ENCODE measurements around the gene CORO1C. TPM values are rescaled to one million over a fixed set of nuclear protein-coding genes. Genes with fewer than 3 reads are reported as not detected.

Gene CORO1C
- total and polyA plus RNA-seq, 9 of the 15 experiments (the other 6 are each of a cell fraction or from before 2014, with no cell fraction given), result 55.2 to 280 (median 150) TPM

DNA sequence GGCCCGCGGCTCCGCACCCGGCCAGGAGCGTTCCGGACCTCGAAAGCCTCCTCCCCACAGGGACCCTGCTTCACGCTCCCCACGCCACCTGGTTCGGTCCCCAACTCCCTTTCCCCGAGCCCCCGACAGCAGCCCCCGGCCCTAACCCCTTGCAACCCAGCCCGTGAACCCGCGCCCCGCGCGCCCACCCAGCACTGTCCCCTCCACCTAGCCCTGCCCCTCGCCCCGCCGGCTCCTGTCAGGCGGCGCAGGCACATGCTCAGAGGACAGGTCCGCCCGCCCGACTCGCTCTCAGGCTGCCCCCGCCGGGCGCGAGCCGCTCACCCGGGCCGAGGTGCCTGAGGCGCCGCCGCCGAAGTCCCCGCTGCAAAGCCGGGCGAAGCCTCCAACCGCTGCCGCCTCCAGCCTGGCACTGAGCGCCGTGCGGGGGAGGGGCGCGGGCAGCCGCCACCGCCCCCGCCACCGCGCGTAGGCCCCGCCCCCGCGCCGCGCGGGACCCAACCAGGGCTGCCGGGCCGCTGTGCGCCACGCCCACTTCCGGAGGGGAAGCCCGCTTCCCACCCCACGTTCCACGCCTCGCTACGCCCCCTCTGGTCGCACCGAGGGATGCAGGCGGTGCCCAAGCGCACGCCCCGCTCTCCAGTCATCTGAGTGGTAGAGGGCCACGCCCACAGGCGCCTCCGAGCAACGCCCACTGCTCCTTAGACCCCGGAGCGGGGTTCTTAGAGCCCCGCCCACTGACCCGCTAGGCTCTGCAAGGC, at the start of gene CORO1C (continued):
- TF ChIP-seq, protein P1, sequence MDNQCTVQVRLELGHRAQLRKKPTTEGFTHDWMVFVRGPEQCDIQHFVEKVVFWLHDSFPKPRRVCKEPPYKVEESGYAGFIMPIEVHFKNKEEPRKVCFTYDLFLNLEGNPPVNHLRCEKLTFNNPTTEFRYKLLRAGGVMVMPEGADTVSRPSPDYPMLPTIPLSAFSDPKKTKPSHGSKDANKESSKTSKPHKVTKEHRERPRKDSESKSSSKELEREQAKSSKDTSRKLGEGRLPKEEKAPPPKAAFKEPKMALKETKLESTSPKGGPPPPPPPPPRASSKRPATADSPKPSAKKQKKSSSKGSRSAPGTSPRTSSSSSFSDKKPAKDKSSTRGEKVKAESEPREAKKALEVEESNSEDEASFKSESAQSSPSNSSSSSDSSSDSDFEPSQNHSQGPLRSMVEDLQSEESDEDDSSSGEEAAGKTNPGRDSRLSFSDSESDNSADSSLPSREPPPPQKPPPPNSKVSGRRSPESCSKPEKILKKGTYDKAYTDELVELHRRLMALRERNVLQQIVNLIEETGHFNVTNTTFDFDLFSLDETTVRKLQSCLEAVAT (IDR thresholded peaks at IDR 0.05), result peak in 1 of 2 experiments; percentile 67; a peak in 1 of 4 replicates
- TF ChIP-seq ETV1 (tag; conservative IDR thresholded peaks at IDR 0.05; ENCODE audit: low read depth) (peak; percentile 92), RAD51 (IDR thresholded peaks at IDR 0.05; ENCODE audit: borderline replicate concordance, low read depth) (no peak), CSDE1 (IDR thresholded peaks at IDR 0.05) (no peak), MXI1 (IDR thresholded peaks at IDR 0.05; ENCODE audit: low read depth, low read length) (peak; percentile 57; the same call in 1 of the 2 replicates), CC2D1A (IDR thresholded peaks at IDR 0.05) (no peak), HSF4 (CRISPR knock-in tag; IDR thresholded peaks at IDR 0.05; ENCODE audit: borderline replicate concordance) (no peak), L3MBTL2 (IDR thresholded peaks at IDR 0.05) (peak; percentile 75), PTRF (tag; IDR thresholded peaks at IDR 0.05) (no peak), ZNF253 (CRISPR knock-in tag; conservative IDR thresholded peaks at IDR 0.05) (no peak), ZNF75A (CRISPR knock-in tag; IDR thresholded peaks at IDR 0.05) (no peak), ZNF644 (tag; IDR thresholded peaks at IDR 0.05; ENCODE audit: low read depth) (no peak), KDM5B (IDR thresholded peaks at IDR 0.05; ENCODE audit: insufficient replicate concordance, low read depth, low read length) (peak; percentile 66), MEF2A (IDR thresholded peaks at IDR 0.05; ENCODE audit: control insufficient read depth, low read depth, low read length) (no peak), SOX6 (IDR thresholded peaks at IDR 0.05) (0 out of 2 replicates have a peak, but pooled peaks have one; percentile 45), KLF1 (tag; IDR thresholded peaks at IDR 0.05) (peak; percentile 85), ESRRA (IDR thresholded peaks at IDR 0.05; ENCODE audit: borderline replicate concordance, low read depth) (peak; percentile 46; the same call in 1 of the 2 replicates), CBFA2T2 (conservative IDR thresholded peaks at IDR 0.05) (no peak)
- TF ChIP-seq, protein P2, sequence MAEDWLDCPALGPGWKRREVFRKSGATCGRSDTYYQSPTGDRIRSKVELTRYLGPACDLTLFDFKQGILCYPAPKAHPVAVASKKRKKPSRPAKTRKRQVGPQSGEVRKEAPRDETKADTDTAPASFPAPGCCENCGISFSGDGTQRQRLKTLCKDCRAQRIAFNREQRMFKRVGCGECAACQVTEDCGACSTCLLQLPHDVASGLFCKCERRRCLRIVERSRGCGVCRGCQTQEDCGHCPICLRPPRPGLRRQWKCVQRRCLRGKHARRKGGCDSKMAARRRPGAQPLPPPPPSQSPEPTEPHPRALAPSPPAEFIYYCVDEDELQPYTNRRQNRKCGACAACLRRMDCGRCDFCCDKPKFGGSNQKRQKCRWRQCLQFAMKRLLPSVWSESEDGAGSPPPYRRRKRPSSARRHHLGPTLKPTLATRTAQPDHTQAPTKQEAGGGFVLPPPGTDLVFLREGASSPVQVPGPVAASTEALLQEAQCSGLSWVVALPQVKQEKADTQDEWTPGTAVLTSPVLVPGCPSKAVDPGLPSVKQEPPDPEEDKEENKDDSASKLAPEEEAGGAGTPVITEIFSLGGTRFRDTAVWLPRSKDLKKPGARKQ (CRISPR knock-in tag; IDR thresholded peaks at IDR 0.05), result no peak
- TF ChIP-seq, protein P3, sequence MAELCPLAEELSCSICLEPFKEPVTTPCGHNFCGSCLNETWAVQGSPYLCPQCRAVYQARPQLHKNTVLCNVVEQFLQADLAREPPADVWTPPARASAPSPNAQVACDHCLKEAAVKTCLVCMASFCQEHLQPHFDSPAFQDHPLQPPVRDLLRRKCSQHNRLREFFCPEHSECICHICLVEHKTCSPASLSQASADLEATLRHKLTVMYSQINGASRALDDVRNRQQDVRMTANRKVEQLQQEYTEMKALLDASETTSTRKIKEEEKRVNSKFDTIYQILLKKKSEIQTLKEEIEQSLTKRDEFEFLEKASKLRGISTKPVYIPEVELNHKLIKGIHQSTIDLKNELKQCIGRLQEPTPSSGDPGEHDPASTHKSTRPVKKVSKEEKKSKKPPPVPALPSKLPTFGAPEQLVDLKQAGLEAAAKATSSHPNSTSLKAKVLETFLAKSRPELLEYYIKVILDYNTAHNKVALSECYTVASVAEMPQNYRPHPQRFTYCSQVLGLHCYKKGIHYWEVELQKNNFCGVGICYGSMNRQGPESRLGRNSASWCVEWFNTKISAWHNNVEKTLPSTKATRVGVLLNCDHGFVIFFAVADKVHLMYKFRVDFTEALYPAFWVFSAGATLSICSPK (IDR thresholded peaks at IDR 0.05; ENCODE audit: borderline replicate concordance), result no peak
- TF ChIP-seq, protein P4, sequence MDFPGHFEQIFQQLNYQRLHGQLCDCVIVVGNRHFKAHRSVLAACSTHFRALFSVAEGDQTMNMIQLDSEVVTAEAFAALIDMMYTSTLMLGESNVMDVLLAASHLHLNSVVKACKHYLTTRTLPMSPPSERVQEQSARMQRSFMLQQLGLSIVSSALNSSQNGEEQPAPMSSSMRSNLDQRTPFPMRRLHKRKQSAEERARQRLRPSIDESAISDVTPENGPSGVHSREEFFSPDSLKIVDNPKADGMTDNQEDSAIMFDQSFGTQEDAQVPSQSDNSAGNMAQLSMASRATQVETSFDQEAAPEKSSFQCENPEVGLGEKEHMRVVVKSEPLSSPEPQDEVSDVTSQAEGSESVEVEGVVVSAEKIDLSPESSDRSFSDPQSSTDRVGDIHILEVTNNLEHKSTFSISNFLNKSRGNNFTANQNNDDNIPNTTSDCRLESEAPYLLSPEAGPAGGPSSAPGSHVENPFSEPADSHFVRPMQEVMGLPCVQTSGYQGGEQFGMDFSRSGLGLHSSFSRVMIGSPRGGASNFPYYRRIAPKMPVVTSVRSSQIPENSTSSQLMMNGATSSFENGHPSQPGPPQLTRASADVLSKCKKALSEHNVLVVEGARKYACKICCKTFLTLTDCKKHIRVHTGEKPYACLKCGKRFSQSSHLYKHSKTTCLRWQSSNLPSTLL (IDR thresholded peaks at IDR 0.05), result no peak
